NCI-H748 (cell line): ENCODE results near the gene PCSK9.

Source experiments
- DNase-seq: peaks from one replicate; lab custom pipeline; 2025; ENCODE audit not compliant: unreplicated experiment; lab: John Stamatoyannopoulos, UW

The PCSK9 gene

GRCh38 chr1:55039342-55040082 lies at the start of gene PCSK9:
TSS of gene PCSK9 (plus strand) at chr1:55039548. CDS start at chr1:55039838, 290 bp downstream.
- DNase-seq, result peak; percentile 76

- DNase-seq, result peak; percentile 26
Measured at GRCh38 chr1:54989968-54990810, 49.2 kb upstream of the PCSK9 start.

- DNase-seq, result no peak
Measured at GRCh38 chr1:54990916-54991315, 48.4 kb upstream of the PCSK9 start.

- no peak for DNase-seq
Measured at GRCh38 chr1:54991939-54992338, 47.4 kb upstream of the PCSK9 start.

GRCh38 chr1:54993140-54993539 lies 46.2 kb upstream of the PCSK9 start:
- DNase-seq, result no peak

- no peak for DNase-seq
Measured at GRCh38 chr1:54994355-54994990, 44.9 kb upstream of the PCSK9 start.

- DNase-seq, result no peak
Measured at GRCh38 chr1:54995013-54995760, 44.2 kb upstream of the PCSK9 start.

- DNase-seq, result no peak
Measured at GRCh38 chr1:54995835-54996234, 43.5 kb upstream of the PCSK9 start.

GRCh38 chr1:54996359-54996868 lies 42.9 kb upstream of the PCSK9 start:
- peak; percentile 72 for DNase-seq

- no peak for DNase-seq
Measured at GRCh38 chr1:54996869-54997710, 42.3 kb upstream of the PCSK9 start.

GRCh38 chr1:54997711-54997986 lies 41.7 kb upstream of the PCSK9 start:
- no peak for DNase-seq

- DNase-seq, result no peak
Measured at GRCh38 chr1:54998100-54998499, 41.2 kb upstream of the PCSK9 start.

- no peak for DNase-seq
Measured at GRCh38 chr1:54998677-54999076, 40.7 kb upstream of the PCSK9 start, which contains the start of gene BSND. TSS of gene BSND (plus strand) at chr1:54998933. CDS start at chr1:54999187, 254 bp downstream.

- no peak for DNase-seq
Measured at GRCh38 chr1:55000110-55001085, 39.0 kb upstream of the PCSK9 start.

- DNase-seq, result no peak
Measured at GRCh38 chr1:55001311-55001710, 38.0 kb upstream of the PCSK9 start.

GRCh38 chr1:55002686-55003085 lies 36.7 kb upstream of the PCSK9 start:
- no peak for DNase-seq

GRCh38 chr1:55005351-55006140 lies 33.8 kb upstream of the PCSK9 start:
- no peak for DNase-seq

GRCh38 chr1:55006931-55007330 lies 32.4 kb upstream of the PCSK9 start:
- DNase-seq, result no peak
